GM21619 (cell line): Measurements from ENCODE around the gene CNEP1R1.
A peak's percentile ranks its signal among the peaks of the same experiment; 100 is the strongest.
"Not testable (repeated sequence)": the region's sequence is repeated elsewhere in the genome, so short reads cannot be mapped to it uniquely, and the experiment has no call there.

Source experiments
- ATAC-seq: cut with Tn5 transposase; IDR thresholded peaks from one replicate; pipeline ENCODE4 v1.9.1; 2021; ENCODE audit not compliant: unreplicated experiment

CNEP1R1 gene

GRCh38 chr16:50024684-50025536, at the start of gene CNEP1R1:
CNEP1R1 (plus strand) TSS chr16:50025225; CDS start chr16:50025316, 91 bp downstream.
- peak; percentile 99 for ATAC-seq

- no peak for ATAC-seq
These were observed 47.6 kb upstream of the CNEP1R1 start for GRCh38 chr16:49977427-49977826.

GRCh38 chr16:49978569-49979326, 46.3 kb upstream of the CNEP1R1 start:
- no peak for ATAC-seq

- no peak for ATAC-seq
These were observed 44.9 kb upstream of the CNEP1R1 start for GRCh38 chr16:49980166-49980565.

GRCh38 chr16:49986351-49987124, 38.5 kb upstream of the CNEP1R1 start:
- ATAC-seq, result no peak

- ATAC-seq, result no peak
These were observed 37.6 kb upstream of the CNEP1R1 start for GRCh38 chr16:49987381-49987780.

GRCh38 chr16:49992825-49993224, 32.2 kb upstream of the CNEP1R1 start:
- ATAC-seq, result no peak

- ATAC-seq, result no peak
These were observed 31.4 kb upstream of the CNEP1R1 start for GRCh38 chr16:49993579-49993978.

- ATAC-seq, result no peak
These were observed 31.0 kb upstream of the CNEP1R1 start for GRCh38 chr16:49994006-49994405.

GRCh38 chr16:49995720-49996119, 29.3 kb upstream of the CNEP1R1 start:
- no peak for ATAC-seq

- ATAC-seq, result no peak
These were observed 27.2 kb upstream of the CNEP1R1 start for GRCh38 chr16:49997721-49998251.

- ATAC-seq, result no peak
These were observed 26.0 kb upstream of the CNEP1R1 start for GRCh38 chr16:49998991-49999390.

- ATAC-seq, result no peak
These were observed 23.9 kb upstream of the CNEP1R1 start for GRCh38 chr16:50001144-50001543.

GRCh38 chr16:50002190-50002589, 22.8 kb upstream of the CNEP1R1 start:
- no peak for ATAC-seq

GRCh38 chr16:50004239-50004638, 20.8 kb upstream of the CNEP1R1 start:
- no peak for ATAC-seq

- no peak for ATAC-seq
These were observed 18.1 kb upstream of the CNEP1R1 start for GRCh38 chr16:50006964-50007363.

- no peak for ATAC-seq
These were observed 17.3 kb upstream of the CNEP1R1 start for GRCh38 chr16:50007744-50008143.

- no peak for ATAC-seq
These were observed 14.8 kb upstream of the CNEP1R1 start for GRCh38 chr16:50010212-50010611.

- ATAC-seq, result no peak
These were observed 13.3 kb upstream of the CNEP1R1 start for GRCh38 chr16:50011707-50012106.

- ATAC-seq, result no peak
These were observed 12.8 kb upstream of the CNEP1R1 start for GRCh38 chr16:50012182-50012581.

- ATAC-seq, result not testable (repeated sequence)
These were observed 10.8 kb upstream of the CNEP1R1 start for GRCh38 chr16:50014211-50014610.
